ENCODE measurements around the gene KNDC1. TPM values are rescaled to one million over a fixed set of nuclear protein-coding genes. Genes with fewer than 3 reads are reported as not detected.

Gene KNDC1
- total and polyA plus RNA-seq, 2 donors (not counting 3 experiments of a cell fraction or from before 2014, with no cell fraction given) = not detected

GRCh38 chr10:133185421-133185820 is 25.4 kb downstream of the KNDC1 start:
- H3K9me1 ChIP-seq (replicated peaks; ENCODE audit: control insufficient read depth, extremely low read depth, insufficient read depth, low read length) = no peaks in the 10 kb centered on the region
- TF ChIP-seq FOS (IDR thresholded peaks at IDR 0.05; ENCODE audit: borderline replicate concordance, insufficient read depth, low read length) (no peak), GATA2 (IDR thresholded peaks at IDR 0.05; ENCODE audit: insufficient read depth, insufficient read length, low read depth, low read length) (no peak), JUN (IDR thresholded peaks at IDR 0.05; ENCODE audit: borderline replicate concordance, insufficient read depth, insufficient read length, low read depth) (no peak), POLR2A (IDR thresholded peaks at IDR 0.05; ENCODE audit: low read depth, low read length) (no peak), POLR2AphosphoS5 (IDR thresholded peaks at IDR 0.05; ENCODE audit: insufficient read depth, low read depth, low read length) (no peak), MAX (IDR thresholded peaks at IDR 0.05; ENCODE audit: insufficient read depth, insufficient read length) (no peak), MYC (IDR thresholded peaks at IDR 0.05; ENCODE audit: low read depth, low read length) (no peak), CTCF (IDR thresholded peaks at IDR 0.05; ENCODE audit: extremely low read depth in 1 of 2, insufficient read depth in 1 of 2, low read depth in 1 of 2, low read length in 2 of 2) (no peak), EZH2 (IDR thresholded peaks at IDR 0.05; ENCODE audit: borderline replicate concordance, low read depth, low read length, severe bottlenecking) (no peak)
- H3K9ac ChIP-seq (replicated peaks; ENCODE audit: extremely low read depth, insufficient read depth, low read length) = no peak overlapping the region
- dilution Hi-C loops (cut with MboI; ENCODE audit: extremely low pct_ligation_motif_present, low sequenced_read_pairs) (no loop called here), intact Hi-C loops (cut with micrococcal nuclease) (no loop called here)
- H3K9me3 ChIP-seq (replicated peaks; ENCODE audit: control insufficient read depth, insufficient read depth, low read length) = no peaks in the 10 kb centered on the region
- FAIRE-seq (no peak), DNase-seq (ENCODE audit: low read depth, low spot score) (no peak)
- no peak overlapping the region for H3K4me3 ChIP-seq (replicated peaks in 1 of 3; ENCODE audit: insufficient read depth in 1 of 3, low read depth in 1 of 3, low read length in 3 of 3)
- H2AFZ ChIP-seq (ENCODE audit: low read depth, low read length) = no peak overlapping the region
- no peaks in the 10 kb centered on the region for H3K27me3 ChIP-seq (ENCODE audit: control insufficient read depth in 2 of 2, insufficient read depth in 2 of 2, low read length in 2 of 2)
- H3K27ac ChIP-seq (ENCODE audit: insufficient read depth, low read depth, low read length) = no peak overlapping the region
- ChIA-PET CTCF (no interaction called here), POLR2A (no interaction called here)
- no TSS peak for BruUV-seq (replicated peaks)
- no peaks in the 10 kb centered on the region for H3K79me2 ChIP-seq (ENCODE audit: control insufficient read depth, insufficient read depth, low read length)
- H3K36me3 ChIP-seq (ENCODE audit: control insufficient read depth in 2 of 2, extremely low read depth in 1 of 2, insufficient read depth in 2 of 2, low read length in 2 of 2) = no peaks in the 10 kb centered on the region
- no peak overlapping the region for H3K4me2 ChIP-seq (ENCODE audit: insufficient read depth, low read length)
- no peaks in the 10 kb centered on the region for H3K4me1 ChIP-seq (ENCODE audit: control insufficient read depth, extremely low read depth, insufficient read depth, low read length)
- H4K20me1 ChIP-seq (replicated peaks; ENCODE audit: control insufficient read depth, extremely low read depth, insufficient read depth, low read length) = no peaks in the 10 kb centered on the region
